Measurements from ENCODE around the gene SLC39A10. TPM values are rescaled to one million over a fixed set of nuclear protein-coding genes. Genes with fewer than 3 reads are reported as not detected.

SLC39A10 gene
- total and polyA plus RNA-seq, 2 of the 4 experiments (the other 2 are of a cell fraction) = 17.6 to 64.7 TPM

DNA sequence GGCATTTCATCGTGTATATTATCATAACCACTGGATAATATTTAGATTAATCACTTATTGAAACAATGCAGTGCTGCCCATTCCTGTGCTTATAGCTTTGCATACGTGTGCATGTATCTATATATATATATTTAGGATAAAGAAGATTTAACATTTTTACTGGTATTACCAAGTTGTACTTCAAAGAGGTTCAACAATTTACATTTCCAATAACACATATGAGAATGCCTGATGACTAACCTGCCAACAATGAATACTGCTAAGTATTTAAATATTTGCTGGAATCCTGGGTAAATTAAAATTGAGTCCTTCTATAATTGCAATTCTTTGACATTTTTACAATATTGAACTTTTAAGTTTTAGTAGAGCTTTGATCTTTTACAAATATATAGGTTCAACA, 111.4 kb downstream of the SLC39A10 start:
- Histone ChIP-seq H4K8ac (ENCODE audit: low read depth in 2 of 2, low read length in 2 of 2) (no peak overlapping the region), H4K5ac (ENCODE audit: low read depth, low read length) (no peak overlapping the region), H3K27ac (ENCODE audit: insufficient read depth, low read length) (no peak overlapping the region), H3K9me3 (ENCODE audit: control insufficient read depth, insufficient read depth, low read length) (no peaks in the 10 kb centered on the region), H2AFZ (replicated peaks; ENCODE audit: low read length, poor library complexity) (no peak overlapping the region), H3K36me3 (ENCODE audit: control insufficient read depth, insufficient read depth, low read length) (no peaks in the 10 kb centered on the region), H2BK120ac (ENCODE audit: low read depth, low read length) (no peak overlapping the region), H3K9me1 (ENCODE audit: insufficient read depth, low read length) (no peaks in the 10 kb centered on the region), H3K14ac (replicated peaks; ENCODE audit: low read depth, low read length) (no peak overlapping the region), H4K91ac (ENCODE audit: insufficient read depth, low read depth, low read length) (no peak overlapping the region), H3K4me3 (ENCODE audit: insufficient read depth, low read depth, low read length) (no peak overlapping the region), H3K4me1 (ENCODE audit: control insufficient read depth, insufficient read depth, low read length) (no peaks in the 10 kb centered on the region), H2BK20ac (ENCODE audit: low read depth, low read length) (no peak overlapping the region), H2BK15ac (ENCODE audit: low read depth, low read length) (no peak overlapping the region), H3K56ac (ENCODE audit: extremely low read depth, insufficient read depth, low read length) (no peak overlapping the region), H3K79me1 (ENCODE audit: low read depth in 1 of 2, low read length in 2 of 2) (no peaks in the 10 kb centered on the region), H3K9ac (ENCODE audit: low read depth, low read length) (no peak overlapping the region), H3K4me2 (ENCODE audit: low read depth, low read length) (no peak overlapping the region), H3K18ac (ENCODE audit: low read depth, low read length) (no peak overlapping the region), H2AK5ac (ENCODE audit: low read depth, low read length) (no peak overlapping the region), H3K4ac (ENCODE audit: low read depth, low read length) (no peak overlapping the region), H4K20me1 (ENCODE audit: insufficient read depth, low read length) (no peaks in the 10 kb centered on the region), H3K23ac (ENCODE audit: low read depth, low read length) (no peak overlapping the region), H3K27me3 (ENCODE audit: control insufficient read depth, insufficient read depth, low read length) (no peaks in the 10 kb centered on the region), H2AK9ac (replicated peaks; ENCODE audit: low read depth, low read length, poor library complexity) (no peak overlapping the region), H2BK5ac (ENCODE audit: low read depth, low read length, poor library complexity, severe bottlenecking) (peak overlapping the region; percentile 46)
- CTCF ChIA-PET = no interaction called here
- POLR2A ChIA-PET (ENCODE audit: unreplicated experiment) = no interaction called here
- intact Hi-C loops (cut with micrococcal nuclease) = no loop called here
- in situ Hi-C loops (cut with MboI; ENCODE audit: low sequenced_read_pairs) = no loop called here
- WGBS, 2 experiments (ENCODE audit: extremely low coverage in 2 of 2, insufficient read length in 1 of 2) = no CpG with 5 or more reads among the region's 2 CpGs
- peak; percentile 52 for DNase-seq
- dilution Hi-C loops (cut with HindIII; ENCODE audit: low sequenced_read_pairs, unreplicated experiment) = no loop called here
- ATAC-seq (ENCODE audit: low read depth) = peak; percentile 46; the same call in 1 of the 2 replicates
- BruUV-seq (replicated peaks) = no TSS peak
- TF ChIP-seq, protein P1, sequence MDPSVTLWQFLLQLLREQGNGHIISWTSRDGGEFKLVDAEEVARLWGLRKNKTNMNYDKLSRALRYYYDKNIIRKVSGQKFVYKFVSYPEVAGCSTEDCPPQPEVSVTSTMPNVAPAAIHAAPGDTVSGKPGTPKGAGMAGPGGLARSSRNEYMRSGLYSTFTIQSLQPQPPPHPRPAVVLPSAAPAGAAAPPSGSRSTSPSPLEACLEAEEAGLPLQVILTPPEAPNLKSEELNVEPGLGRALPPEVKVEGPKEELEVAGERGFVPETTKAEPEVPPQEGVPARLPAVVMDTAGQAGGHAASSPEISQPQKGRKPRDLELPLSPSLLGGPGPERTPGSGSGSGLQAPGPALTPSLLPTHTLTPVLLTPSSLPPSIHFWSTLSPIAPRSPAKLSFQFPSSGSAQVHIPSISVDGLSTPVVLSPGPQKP (IDR thresholded peaks at IDR 0.05; ENCODE audit: borderline replicate concordance, low read depth, low read length) = no peak
- TF ChIP-seq CHD1 (IDR thresholded peaks at IDR 0.05; ENCODE audit: low read depth, low read length) (no peak), SMC3 (IDR thresholded peaks at IDR 0.05; ENCODE audit: low read depth, low read length) (no peak), MAZ (IDR thresholded peaks at IDR 0.05; ENCODE audit: borderline replicate concordance, low read depth, low read length) (no peak), RFX5 (IDR thresholded peaks at IDR 0.05; ENCODE audit: low read depth, low read length) (no peak), MXI1 (IDR thresholded peaks at IDR 0.05; ENCODE audit: borderline replicate concordance, low read depth, low read length) (no peak)

All from IMR-90 (cell line).